NCI-H1436 (cell line): ENCODE measurements around the gene DNTT.

Experiments
- DNase-seq: peaks from one replicate; lab custom pipeline; 2025; lab: John Stamatoyannopoulos, UW

The DNTT gene

DNA sequence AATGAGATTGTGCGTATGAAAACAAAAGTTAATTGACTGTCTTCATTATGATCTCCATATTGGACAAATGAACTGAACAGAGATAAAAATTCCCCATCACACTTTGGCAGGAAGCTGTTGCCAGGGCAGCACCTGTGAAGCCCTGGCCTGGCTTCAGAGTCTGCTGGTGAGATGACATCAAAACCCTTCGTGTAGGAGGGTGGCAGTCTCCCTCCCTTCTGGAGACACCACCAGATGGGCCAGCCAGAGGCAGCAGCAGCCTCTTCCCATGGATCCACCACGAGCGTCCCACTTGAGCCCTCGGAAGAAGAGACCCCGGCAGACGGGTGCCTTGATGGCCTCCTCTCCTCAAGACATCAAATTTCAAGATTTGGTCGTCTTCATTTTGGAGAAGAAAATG, at the start of gene DNTT:
Gene DNTT (plus strand): TSS at position 205 of the 400 bp plus-strand sequence. CDS start 64 bp downstream, at position 269.
- no peak for DNase-seq

DNA sequence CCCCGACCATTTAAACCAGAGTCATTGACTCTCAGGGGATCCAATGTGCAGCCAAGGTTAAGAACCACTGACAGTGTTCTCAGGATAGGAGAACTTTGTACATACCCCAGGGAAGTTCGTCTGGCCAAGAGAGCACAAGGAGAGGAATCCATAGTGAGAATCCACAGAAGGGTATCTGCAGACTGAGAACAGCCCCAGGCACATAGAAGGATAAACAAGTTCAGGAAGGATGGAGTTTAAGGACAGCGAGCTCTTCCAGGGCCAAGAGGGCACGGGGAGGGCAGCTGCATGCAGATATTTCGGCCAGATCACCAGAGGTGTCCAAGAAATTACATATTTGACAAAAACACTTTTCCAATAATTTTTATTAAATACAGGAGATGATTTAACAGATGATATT, 49.3 kb upstream of the DNTT start:
- no peak for DNase-seq

DNA sequence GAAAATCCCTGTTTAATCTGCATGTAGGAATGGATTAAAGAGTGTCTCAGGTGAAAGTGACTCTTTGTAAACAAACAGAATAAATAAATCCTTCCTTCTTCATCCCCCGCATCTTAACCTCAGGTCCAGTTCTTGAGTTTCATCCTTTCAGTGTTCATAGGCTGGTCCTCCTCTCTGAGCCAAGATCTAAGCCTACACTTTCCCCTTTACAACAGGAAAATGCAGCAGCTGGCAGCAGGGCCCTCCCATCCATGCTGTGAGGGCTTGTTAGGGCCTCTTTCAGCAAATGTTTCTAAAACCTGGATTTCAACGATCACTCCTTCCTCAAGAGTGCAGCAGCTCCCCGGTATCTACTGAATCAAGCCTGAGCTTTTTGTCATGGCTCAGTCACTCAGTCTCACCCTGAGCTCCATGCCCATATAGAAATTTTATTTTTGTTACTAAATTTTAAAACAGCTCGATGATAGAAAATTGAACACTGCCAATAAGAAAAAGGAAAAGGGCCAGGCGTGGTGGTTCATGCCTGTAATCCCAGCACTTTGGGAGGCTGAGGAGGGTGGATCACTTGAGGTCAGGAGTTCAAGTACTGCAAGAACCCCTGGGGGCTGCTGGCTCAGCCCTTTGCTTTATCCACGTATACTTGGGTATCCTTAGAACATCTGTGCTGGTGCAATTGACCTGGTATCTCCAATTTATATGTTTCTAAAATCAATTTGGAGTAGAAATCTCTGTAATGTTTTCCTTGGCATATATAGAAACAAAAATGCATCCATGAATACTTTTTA, 48.5 kb upstream of the DNTT start:
- DNase-seq = no peak

DNA sequence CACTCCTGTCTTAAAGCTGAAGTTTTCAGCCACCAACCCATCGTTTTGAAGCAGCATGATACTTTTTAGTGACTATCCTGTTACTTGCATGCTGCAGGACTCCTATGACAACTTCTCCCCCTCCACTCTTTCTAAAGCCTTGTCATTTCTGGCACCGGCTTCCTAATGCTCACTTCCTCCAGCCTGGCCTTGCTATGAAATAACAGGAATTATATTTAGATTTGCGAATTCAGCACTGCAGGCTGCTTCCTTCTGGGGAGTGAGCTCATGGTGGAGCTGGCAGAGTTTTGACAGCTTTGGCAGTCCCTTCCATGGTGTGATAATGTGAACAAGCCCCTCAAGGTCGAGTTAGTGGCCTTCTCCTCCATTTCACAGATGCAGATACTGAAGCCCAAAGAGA, 46.3 kb upstream of the DNTT start:
- no peak for DNase-seq

- no peak for DNase-seq
These were observed 45.1 kb upstream of the DNTT start for GRCh38 chr10:96259150-96259549.

DNA sequence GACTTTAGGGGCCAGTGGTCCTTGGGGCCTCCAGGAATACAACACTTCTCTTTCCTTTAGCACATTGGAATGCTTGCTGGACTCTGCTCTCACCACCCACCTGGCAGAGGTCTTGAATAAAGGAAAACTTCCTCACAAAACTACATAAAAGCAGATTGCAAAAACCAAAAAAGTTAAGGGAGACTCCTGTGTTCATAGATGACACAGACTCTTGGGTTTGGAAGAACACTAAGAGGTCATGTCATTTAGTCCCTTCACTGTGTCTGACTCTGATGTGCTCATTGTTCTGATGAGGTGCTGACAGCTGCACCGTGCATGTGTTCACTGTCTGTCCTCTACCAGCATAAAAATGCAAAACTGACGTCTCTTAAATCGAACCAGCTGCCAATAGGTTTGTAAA, 44.2 kb upstream of the DNTT start:
- DNase-seq = no peak

DNA sequence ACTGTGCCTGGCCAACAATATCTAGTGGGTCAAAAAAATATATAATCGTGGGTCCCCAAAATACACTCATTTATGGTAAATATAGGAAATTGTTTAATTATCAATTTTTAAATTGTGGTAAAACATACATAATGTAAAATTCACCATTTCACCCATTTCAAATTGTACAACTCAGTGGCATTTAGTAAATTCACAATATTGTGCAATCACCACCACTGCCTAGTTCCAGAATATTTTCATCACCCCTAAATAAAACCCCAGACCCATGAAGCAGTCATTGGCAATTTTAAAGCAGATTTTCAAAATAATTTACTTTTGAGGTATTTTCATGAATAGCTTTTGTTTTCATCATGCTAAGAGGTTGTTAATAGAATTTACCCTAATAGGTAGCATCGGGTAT, 43.1 kb upstream of the DNTT start:
- no peak for DNase-seq

DNA sequence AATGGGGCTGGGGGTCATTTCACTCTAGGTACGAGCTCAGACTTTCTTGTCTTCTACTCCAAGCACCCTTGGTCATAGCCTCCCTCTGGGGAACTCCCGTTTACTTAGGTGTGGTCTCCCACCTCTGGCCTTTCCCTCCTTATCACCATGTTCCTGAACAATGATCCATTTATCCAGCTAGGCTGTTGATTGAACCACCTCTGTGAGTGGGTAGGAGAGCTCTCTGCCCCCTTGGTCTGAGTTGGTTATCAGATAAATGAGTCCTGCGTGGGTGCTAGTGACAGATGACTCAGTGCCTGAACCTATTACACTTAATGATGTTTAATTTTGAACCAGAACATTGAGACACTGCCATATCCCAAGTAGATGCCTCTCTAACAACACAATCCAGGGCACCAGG, 42.3 kb upstream of the DNTT start:
- DNase-seq = no peak

DNA sequence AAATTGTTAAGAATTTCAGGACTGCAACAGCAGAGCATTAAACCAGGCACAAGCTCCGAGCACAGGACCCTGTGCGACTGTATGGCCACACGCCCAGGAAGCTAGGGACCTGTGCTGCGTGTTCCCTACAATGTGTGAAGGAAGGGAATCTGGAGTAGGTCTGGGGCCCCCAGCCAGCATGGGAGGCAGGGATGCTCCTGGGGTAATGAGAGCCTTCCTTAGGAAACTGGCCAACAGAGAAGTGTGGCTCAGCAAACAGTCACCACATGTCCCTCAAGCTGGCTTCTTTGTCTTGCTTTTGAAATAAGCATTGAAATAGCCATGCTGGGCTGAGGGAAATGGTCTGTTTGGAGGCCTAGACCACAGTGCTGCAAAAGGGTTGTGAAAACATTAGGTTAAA, 41.1 kb upstream of the DNTT start:
- no peak for DNase-seq

GRCh38 chr10:96263669-96264068, 40.6 kb upstream of the DNTT start:
- no peak for DNase-seq

- DNase-seq = no peak
These were observed 39.3 kb upstream of the DNTT start for GRCh38 chr10:96264938-96265337.

DNA sequence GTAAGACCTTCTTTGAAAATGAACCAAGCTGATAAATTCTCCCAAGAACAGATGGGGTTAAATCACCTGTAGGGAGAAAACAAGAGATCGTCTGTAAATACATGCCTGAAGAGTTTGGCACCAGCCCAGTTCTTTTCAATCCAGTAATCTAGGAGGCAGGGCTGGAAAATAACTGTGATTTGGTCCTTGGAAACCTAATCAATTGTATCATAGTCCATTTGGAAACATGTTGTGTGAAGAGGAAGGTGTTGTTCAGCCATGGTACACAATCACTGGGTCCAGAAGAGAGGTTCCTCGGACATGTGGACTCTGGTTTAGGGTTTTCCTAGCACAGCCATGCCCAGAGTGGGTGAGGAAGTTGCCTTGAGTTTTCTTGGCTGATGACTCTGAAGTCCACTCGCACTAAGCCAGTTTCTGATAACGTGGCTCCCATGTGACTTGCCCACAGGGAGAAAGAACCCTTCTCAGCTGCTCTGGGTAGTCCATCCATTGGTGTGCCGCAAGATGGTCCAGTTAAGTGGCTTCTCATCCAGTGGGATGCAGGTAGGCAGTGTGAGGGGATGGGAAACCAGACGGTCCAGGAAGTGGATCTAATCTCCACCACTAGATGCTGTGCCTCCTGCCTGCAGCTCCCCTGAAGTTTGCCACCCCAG, 38.0 kb upstream of the DNTT start:
- no peak for DNase-seq

DNA sequence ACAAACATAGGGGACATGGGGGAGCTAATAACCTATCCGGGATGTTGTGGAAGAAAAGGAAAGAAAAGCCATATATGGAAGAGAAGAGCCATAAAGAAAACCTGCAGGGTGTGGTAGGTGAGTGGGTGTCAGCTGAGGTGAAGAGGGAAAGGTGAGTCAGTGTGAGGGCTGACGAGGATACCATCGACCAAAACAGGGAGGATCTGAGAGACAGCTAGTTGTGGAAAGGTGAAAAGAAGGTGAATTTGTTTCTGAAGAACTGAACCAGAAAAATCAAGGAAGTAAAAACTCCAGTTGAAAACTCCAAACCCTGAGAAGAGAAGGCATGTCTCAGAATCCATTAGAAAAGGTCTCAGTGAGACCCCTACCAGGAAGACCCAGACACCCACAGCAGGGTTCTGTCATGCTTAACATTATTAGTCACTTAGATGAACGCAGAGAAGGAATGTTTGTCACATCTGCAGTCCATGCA, 37.0 kb upstream of the DNTT start:
- no peak for DNase-seq

DNA sequence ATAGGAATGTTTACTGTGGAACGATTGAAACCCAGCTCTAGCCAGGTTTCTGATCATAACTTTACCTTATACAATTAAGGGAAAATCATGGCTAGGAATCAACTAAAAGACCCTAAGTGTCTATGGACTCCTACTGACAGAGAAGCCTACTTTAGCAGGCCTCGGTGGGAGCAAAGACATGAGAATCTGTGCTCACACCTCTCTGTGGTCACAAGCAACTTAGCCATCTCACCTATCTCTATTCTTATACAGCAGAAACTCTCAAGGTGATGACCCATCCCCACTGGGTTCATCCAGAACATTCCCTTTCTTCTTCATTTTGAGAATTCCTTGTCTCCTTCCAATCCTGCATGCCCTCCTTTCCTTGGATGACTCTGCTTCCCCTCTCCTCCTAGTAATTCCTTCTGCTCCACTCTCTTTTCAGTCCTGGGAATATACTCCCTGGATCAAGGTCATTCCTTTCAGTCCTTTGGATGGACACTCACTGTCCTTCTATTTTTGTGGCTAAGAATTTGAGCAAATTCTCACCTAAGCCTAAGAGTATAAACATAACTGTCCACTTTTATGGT, 35.8 kb upstream of the DNTT start:
- DNase-seq = no peak

DNA sequence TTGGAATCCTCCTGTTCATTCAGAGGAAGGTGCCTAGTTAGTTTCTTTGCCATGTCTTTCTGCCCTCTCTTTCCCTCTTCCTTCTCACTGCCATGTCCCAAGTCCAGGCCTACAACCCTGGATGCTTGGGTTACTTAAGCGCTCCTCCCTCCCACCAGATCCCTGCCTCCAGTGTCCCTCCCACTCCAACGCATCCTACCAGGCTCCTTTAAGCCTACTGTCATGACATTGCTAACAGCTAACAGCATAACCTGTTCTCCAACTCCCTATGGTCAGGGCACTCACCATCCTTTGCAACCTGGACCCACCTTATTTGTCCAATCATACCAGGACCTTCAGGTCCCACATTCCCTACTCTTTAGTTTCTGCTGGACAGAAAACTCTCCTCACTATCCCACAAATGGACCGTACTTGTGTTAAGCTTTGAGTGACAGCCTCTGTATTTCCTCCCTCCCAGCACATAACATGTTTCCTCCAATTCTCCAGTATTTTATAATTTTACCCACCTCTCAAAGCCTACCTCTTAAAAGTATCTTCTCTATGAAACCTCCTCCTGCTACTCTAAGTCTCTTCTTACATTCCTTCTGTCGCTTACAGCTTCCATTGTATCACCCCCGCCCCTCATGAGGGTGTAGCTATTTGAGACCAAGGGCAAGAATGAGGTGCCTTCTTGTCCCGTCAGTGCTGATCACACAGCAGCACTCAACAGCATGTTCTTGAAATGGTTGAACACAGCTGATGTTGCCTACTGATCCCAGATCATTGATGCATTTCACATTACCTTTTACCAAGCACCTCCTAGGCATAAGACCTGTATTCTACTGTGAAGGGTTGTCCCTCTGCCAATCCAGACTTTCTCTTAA, 34.6 kb upstream of the DNTT start:
- DNase-seq = no peak

DNA sequence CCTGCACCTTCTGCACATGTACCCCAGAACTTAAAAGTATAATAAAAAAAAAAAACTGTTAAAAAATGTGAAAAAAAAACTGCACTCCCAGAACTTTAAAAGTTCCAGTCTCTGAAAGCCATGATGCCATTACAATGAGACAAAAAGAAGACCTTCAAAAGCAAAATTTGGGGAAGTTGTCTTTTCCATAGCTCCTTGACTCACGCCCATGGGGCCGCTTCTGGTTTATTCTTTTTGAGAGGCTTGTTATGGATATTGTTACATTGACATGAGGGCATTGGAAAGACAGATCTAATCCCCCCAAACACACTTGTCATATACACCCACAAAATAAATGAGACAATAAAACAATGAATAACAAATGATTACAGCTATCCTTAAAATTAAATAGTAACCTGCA, 33.7 kb upstream of the DNTT start:
- DNase-seq = no peak

GRCh38 chr10:96271016-96271815, 33.0 kb upstream of the DNTT start, which contains the start of gene BLNK:
BLNK (minus strand) TSS chr10:96271569; CDS start chr10:96271398, 171 bp downstream.
- DNase-seq = no peak

- DNase-seq = no peak
These were observed 31.6 kb upstream of the DNTT start for GRCh38 chr10:96272316-96273280.

- no peak for DNase-seq
These were observed 28.4 kb upstream of the DNTT start for GRCh38 chr10:96275685-96276418.
